Prostate gland (tissue), 2 donors: ENCODE data around the gene TBC1D2. TPM values are rescaled to one million over a fixed set of nuclear protein-coding genes. Genes with fewer than 3 reads are reported as not detected.
"Not testable (repeated sequence)": the region's sequence is repeated elsewhere in the genome, so short reads cannot be mapped to it uniquely, and the experiment has no call there.

Experiments used
- DNase-seq: peaks from one replicate; pipeline ENCODE4 v3.0.0-alpha.2; 2019; ENCODE audit warnings: low spot score
- H3K27ac ChIP-seq, 2 donors: fragments of 200-600 bp; sonication (generic); 2 replicates each; pipeline ENCODE4 v1.5.1; 2017 to 2019
- H3K27me3 ChIP-seq: fragments of 200-600 bp; sonication (generic); replicated peaks from 2 replicates; pipeline ENCODE4 v1.5.1; 2019; ENCODE audit not compliant: insufficient read depth
- H3K36me3 ChIP-seq, 2 donors: fragments of 200-600 bp; sonication (generic); 1 replicate in 1 of 2; 2 replicates in 1 of 2; pipeline versions ENCODE4 v1.5.1 to v1.8.1; 2017 to 2019
- H3K4me1 ChIP-seq: fragments of 200-600 bp; sonication (generic); replicated peaks from 2 replicates; pipeline ENCODE4 v1.5.1; 2019
- H3K4me3 ChIP-seq, 2 donors: fragments of 200-600 bp; sonication (generic); 2 replicates each; pipeline ENCODE4 v1.5.1; 2017 to 2019
- H3K9me3 ChIP-seq: fragments of 200-600 bp; sonication (generic); 2 replicates; pipeline ENCODE4 v1.5.1; 2017
- CTCF ChIP-seq, 4 experiments: fragments of 200-600 bp in 2 of 4; fragments of 450-650 bp in 2 of 4; sonication (generic) in 2 of 4; IDR thresholded peaks; 1 replicate in 3 of 4; 2 replicates in 1 of 4; pipeline ENCODE4 v1.5.1; 2016 to 2019; ENCODE audit warnings: antibody characterized with exemption in 4 of 4, mild to moderate bottlenecking in 2 of 4, moderate library complexity in 2 of 4
- POLR2A ChIP-seq: fragments of 450-650 bp; IDR thresholded peaks from one replicate; pipeline ENCODE4 v1.6.1; 2016; ENCODE audit warnings: antibody characterized with exemption, mild to moderate bottlenecking
- POLR2AphosphoS5 ChIP-seq: sonication (generic); formaldehyde crosslinking; IDR thresholded peaks from one replicate; pipeline ENCODE4 v1.6.1; 2017; ENCODE audit warnings: antibody characterized with exemption
- WGBS: methylation state at CpG from one replicate; pipeline ENCODE4 v1.1.5; 2018; 5-methylcytosine and 5-hydroxymethylcytosine counted together
- intact Hi-C: fragments of 100-400 bp; cut with DNase I; formaldehyde crosslinking; loops from one replicate; pipeline ENCODE4 v1.14.2; 2022
- total RNA-seq, 2 donors: library from RNA; depleted of rRNA; stranded (reverse); fragments of >200 nt; gene quantifications; one replicate each; pipeline ENCODE4 v1.1.0, GENCODE V29; 2016

TBC1D2 gene
- total RNA-seq, 2 donors from 2014 or later, result 18.4 to 18.8 TPM

DNA sequence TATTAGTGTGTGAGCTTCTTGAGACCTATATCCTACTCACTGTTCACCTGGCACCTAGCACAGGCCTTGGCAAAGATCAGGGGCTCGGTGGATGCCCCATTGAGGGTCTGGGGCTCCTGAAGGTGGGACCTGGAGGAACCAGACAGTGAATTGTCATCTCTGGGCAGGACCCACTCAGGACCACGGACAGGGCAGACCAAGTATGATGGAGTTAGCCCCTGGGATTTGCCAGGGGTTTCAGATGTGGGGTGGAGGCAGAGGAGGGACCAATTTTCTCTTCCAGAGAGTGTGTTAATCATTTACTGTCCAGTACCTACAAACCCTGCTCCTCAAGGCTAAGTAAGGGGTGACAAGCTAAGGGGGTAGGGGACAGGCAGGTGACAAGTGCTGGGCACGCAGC is 29.3 kb upstream of the TBC1D2 start:
- 78% methylated on average over 3 of the region's 3 CpGs for WGBS
- no peaks in the 10 kb centered on the region for H3K36me3 ChIP-seq
- no peak for DNase-seq
- no peaks in the 10 kb centered on the region for H3K4me1 ChIP-seq
- no peak overlapping the region for H3K27ac ChIP-seq
- H3K4me3 ChIP-seq, result no peak overlapping the region
- intact Hi-C loops, result no loop called here
- H3K27me3 ChIP-seq, result no peaks in the 10 kb centered on the region
- no peaks in the 10 kb centered on the region for H3K9me3 ChIP-seq
- TF ChIP-seq POLR2A (no peak), POLR2AphosphoS5 (no peak), CTCF (IDR thresholded peaks at IDR 0.05) (no peak)

DNA sequence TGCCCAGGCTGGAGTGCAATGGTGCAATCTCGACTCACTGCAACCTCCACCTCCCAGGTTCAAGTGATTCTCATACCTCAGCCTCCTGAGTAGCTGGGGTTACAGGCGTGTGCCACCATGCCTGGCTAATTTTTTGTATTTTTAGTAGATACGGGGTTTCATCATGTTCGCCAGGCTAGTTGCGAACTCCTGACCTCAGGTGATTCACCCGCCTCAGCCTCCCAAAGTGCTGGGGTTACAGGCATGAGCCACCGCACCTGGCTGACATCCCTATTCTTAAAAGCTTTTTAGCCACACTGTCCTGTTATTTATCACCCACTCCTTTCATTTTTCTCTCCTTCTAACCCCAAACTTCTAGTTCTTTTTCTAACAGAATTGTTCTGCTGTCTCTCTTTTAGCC is 27.7 kb upstream of the TBC1D2 start:
- DNase-seq, H3K27me3 ChIP-seq, H3K36me3 ChIP-seq, intact Hi-C loops, H3K27ac ChIP-seq, H3K4me3 ChIP-seq, H3K9me3 ChIP-seq, H3K4me1 ChIP-seq: not testable (repeated sequence)
- WGBS, result 73% methylated on average over 7 of the region's 7 CpGs

DNA sequence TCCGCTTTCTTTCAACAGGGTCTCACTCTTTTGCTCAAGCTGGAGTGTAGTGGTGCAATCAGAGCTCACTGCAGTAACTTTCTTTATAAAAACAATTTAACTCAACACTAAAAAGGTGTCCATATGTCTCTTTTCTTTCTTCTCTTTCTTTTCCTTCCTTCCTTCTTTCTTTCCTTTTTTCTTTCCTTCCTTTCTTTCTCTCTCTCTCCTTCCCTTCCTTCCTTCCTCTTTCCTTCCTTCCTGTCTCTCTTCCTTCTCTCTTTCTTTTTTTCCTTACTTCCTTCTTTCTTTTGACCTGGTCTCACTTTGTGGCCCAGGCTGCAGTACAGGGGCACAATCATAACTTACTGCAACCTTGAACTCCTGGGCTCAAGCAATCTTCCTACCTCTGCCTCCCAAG is 25.8 kb upstream of the TBC1D2 start:
- no peak for DNase-seq
- Histone ChIP-seq H3K4me3 (no peak overlapping the region), H3K9me3 (no peaks in the 10 kb centered on the region), H3K27me3 (no peaks in the 10 kb centered on the region), H3K36me3 (no peaks in the 10 kb centered on the region), H3K27ac (no peak overlapping the region), H3K4me1 (no peaks in the 10 kb centered on the region)
- intact Hi-C loops, result no loop called here
- WGBS, result 95% methylated on average over 1 of the region's 1 CpG
- no peak for TF ChIP-seq CTCF (IDR thresholded peaks at IDR 0.05)
- TF ChIP-seq POLR2AphosphoS5, result no peak
- no peak for TF ChIP-seq POLR2A

DNA sequence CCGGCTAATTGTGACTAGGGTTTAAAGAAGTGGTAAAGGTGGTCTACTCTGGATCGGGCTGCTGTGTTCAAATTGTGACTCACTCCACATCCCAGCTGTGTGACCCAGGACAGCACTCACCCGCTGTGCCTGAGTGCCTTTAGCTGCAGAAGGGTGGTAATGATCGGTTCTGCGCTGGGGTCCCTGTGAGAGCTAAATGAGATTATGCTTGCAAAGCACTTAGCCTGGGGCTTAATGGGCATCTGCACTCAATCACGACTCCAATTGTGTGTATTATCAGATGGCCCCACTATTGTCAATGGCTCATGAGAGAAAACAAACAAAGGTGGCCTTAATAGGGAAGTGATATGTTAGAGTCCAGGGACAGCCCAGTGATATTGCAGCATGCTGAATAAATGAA is 25.1 kb upstream of the TBC1D2 start:
- TF ChIP-seq POLR2AphosphoS5 (no peak), CTCF (IDR thresholded peaks at IDR 0.05) (no peak), POLR2A (no peak)
- intact Hi-C loops, result no loop called here
- Histone ChIP-seq H3K4me1 (no peaks in the 10 kb centered on the region), H3K27me3 (no peaks in the 10 kb centered on the region), H3K4me3 (no peak overlapping the region), H3K27ac (no peak overlapping the region), H3K36me3 (no peaks in the 10 kb centered on the region), H3K9me3 (no peaks in the 10 kb centered on the region)
- 44% methylated on average over 6 of the region's 6 CpGs for WGBS
- DNase-seq, result no peak

GRCh38 chr9:98280162-98280561 is 24.7 kb upstream of the TBC1D2 start:
- 97% methylated on average over 2 of the region's 2 CpGs for WGBS
- no peak for DNase-seq
- Histone ChIP-seq H3K4me3 (no peak overlapping the region), H3K9me3 (no peaks in the 10 kb centered on the region), H3K36me3 (no peaks in the 10 kb centered on the region), H3K4me1 (no peaks in the 10 kb centered on the region), H3K27me3 (no peaks in the 10 kb centered on the region), H3K27ac (no peak overlapping the region)
- TF ChIP-seq POLR2A (no peak), CTCF (IDR thresholded peaks at IDR 0.05) (no peak), POLR2AphosphoS5 (no peak)
- intact Hi-C loops, result no loop called here
